ENCODE results near the gene FBXO21.

DNA sequence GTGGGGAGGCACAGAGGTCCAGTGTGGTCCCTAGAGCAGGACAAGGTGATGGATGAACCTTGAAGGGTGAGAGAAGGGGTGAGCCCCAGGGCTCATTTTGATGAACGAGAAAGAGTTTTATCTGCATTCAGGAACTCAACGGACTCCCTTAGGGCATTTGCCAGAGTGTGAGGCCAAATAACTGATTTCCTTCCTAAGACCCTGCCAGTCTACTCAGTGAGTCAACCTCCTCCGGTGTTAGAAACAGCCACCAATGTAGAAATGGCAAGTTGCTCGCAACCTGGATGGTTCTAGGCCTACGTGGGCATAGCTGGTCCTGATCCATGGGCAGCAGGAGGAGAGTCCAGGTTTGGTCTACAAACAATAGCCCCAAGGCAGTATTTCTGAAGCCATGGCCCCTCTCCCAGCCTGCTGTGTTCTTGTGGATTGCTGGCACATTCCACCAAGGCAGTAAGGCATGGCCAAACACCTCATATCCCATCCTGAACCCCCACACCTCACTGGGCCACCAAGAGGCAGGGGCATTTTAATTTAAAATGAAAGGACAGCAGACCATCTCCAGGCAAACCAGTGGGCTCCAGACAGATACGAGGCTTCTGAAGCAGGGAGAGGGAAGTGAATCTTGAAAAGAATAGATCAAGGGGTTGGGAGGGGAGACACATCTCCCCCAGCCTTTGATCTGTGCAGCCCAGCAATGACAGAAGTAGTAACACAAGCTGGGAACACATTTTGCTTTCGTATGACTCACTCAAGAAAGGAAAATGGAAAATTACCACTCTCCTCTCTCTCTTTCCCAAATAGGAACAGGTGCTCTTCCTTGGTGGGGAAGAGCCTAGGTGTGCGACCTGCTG lies 65.6 kb downstream of the FBXO21 start:
- TF ChIP-seq, protein P1, sequence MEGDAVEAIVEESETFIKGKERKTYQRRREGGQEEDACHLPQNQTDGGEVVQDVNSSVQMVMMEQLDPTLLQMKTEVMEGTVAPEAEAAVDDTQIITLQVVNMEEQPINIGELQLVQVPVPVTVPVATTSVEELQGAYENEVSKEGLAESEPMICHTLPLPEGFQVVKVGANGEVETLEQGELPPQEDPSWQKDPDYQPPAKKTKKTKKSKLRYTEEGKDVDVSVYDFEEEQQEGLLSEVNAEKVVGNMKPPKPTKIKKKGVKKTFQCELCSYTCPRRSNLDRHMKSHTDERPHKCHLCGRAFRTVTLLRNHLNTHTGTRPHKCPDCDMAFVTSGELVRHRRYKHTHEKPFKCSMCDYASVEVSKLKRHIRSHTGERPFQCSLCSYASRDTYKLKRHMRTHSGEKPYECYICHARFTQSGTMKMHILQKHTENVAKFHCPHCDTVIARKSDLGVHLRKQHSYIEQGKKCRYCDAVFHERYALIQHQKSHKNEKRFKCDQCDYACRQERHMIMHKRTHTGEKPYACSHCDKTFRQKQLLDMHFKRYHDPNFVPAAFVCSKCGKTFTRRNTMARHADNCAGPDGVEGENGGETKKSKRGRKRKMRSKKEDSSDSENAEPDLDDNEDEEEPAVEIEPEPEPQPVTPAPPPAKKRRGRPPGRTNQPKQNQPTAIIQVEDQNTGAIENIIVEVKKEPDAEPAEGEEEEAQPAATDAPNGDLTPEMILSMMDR (conservative IDR thresholded peaks at IDR 0.05; ENCODE audit: low read length): no peak
- TF ChIP-seq EZH2phosphoT487 (IDR thresholded peaks at IDR 0.05; ENCODE audit: borderline replicate concordance, low read depth, low read length): no peak

Measured in OCI-LY7 (cell line).